Measurements from ENCODE around the gene UBR2. TPM values are rescaled to one million over a fixed set of nuclear protein-coding genes. Genes with fewer than 3 reads are reported as not detected.
A peak's percentile ranks its signal among the peaks of the same experiment; 100 is the strongest.

The UBR2 gene
- total and polyA plus RNA-seq, 9 of the 15 experiments (the other 6 are each of a cell fraction or from before 2014, with no cell fraction given): 9.1 to 38.9 (median 23.4) TPM

GRCh38 chr6:42522036-42522435 is 41.8 kb upstream of the UBR2 start:
- no peak for TF ChIP-seq ZKSCAN8 (CRISPR knock-in tag; IDR thresholded peaks at IDR 0.05)
- TF ChIP-seq KDM2B (CRISPR knock-in tag; IDR thresholded peaks at IDR 0.05): no peak
- no peak overlapping the region for H3K4me2 ChIP-seq (ENCODE audit: insufficient read depth, low read length)
- ChIA-PET POLR2A (interaction anchor here (1.1 to 2.2 kb wide), 3 partner anchors 13 to 210 kb away, joined by 3 to 9 read pairs (median 3); no protein-coding TSS in a partner anchor), CTCF (ENCODE audit: low intra/inter-chr PET ratio) (no interaction called here)
- H3K27me3 ChIP-seq (ENCODE audit: control insufficient read depth in 2 of 2, insufficient read depth in 2 of 2, low read length in 2 of 2): peaks cover 0 to 2% of the 10 kb centered on the region in 2 experiments; a peak in 2 of 5 replicates
- intact Hi-C loops (cut with micrococcal nuclease) (no loop called here), in situ Hi-C loops (cut with MboI) (no loop called here)
- H3K9ac ChIP-seq (ENCODE audit: insufficient read depth in 1 of 2, low read depth in 2 of 2, low read length in 2 of 2): no peak overlapping the region
- no peaks in the 10 kb centered on the region for H4K20me1 ChIP-seq (replicated peaks; ENCODE audit: control insufficient read depth, insufficient read depth, low read length)
- H3K79me2 ChIP-seq (ENCODE audit: control insufficient read depth, insufficient read depth, low read length): no peaks in the 10 kb centered on the region
- ATAC-seq (no peak), DNase-seq (ENCODE audit: extremely low read depth in 1 of 4, low spot score in 3 of 4) (no peak), FAIRE-seq (no peak)
- H3K9me1 ChIP-seq (ENCODE audit: control insufficient read depth, insufficient read depth, low read length): no peaks in the 10 kb centered on the region
- no peaks in the 10 kb centered on the region for H3K9me3 ChIP-seq (replicated peaks; ENCODE audit: control insufficient read depth, insufficient read depth, low read depth, low read length)
- WGBS (ENCODE audit: insufficient coverage, low coverage, missing lambda C conversion rate): 42% methylated on average over 2 of the region's 2 CpGs
- H3K4me3 ChIP-seq: no peak overlapping the region
- H3K36me3 ChIP-seq (ENCODE audit: control insufficient read depth, insufficient read depth, low read length): no peaks in the 10 kb centered on the region
- no peak overlapping the region for H3K27ac ChIP-seq (ENCODE audit: extremely low read depth, low read depth, low read length)
- no TSS peak for BruUV-seq (replicated peaks)
- no peak overlapping the region for H2AFZ ChIP-seq (ENCODE audit: low read depth, low read length)
- H3K4me1 ChIP-seq (replicated peaks in 1 of 2; ENCODE audit: control insufficient read depth in 2 of 2, insufficient read depth in 2 of 2, low read length in 2 of 2): peaks cover 0 to 8% of the 10 kb centered on the region in 2 experiments; a peak in 3 of 5 replicates

- ChIA-PET CTCF (ENCODE audit: low intra/inter-chr PET ratio) (interaction anchor here (0.5 kb wide), 1 partner anchor 429 kb away, joined by 4 read pairs; no protein-coding TSS in a partner anchor), POLR2A (interaction anchor here (0.7 to 1.2 kb wide), 2 partner anchors 24 kb away, joined by 3 read pairs; no protein-coding TSS in a partner anchor)
- Histone ChIP-seq H3K4me3 (no peak overlapping the region), H3K36me3 (ENCODE audit: control insufficient read depth, insufficient read depth, low read length) (no peaks in the 10 kb centered on the region), H3K27ac (ENCODE audit: extremely low read depth, low read depth, low read length) (no peak overlapping the region), H3K79me2 (ENCODE audit: control insufficient read depth, insufficient read depth, low read length) (no peaks in the 10 kb centered on the region), H3K9me1 (ENCODE audit: control insufficient read depth, insufficient read depth, low read length) (no peaks in the 10 kb centered on the region), H4K20me1 (replicated peaks; ENCODE audit: control insufficient read depth, insufficient read depth, low read length) (no peaks in the 10 kb centered on the region), H3K9ac (ENCODE audit: insufficient read depth in 1 of 2, low read depth in 2 of 2, low read length in 2 of 2) (peak overlapping the region in 1 of 2 experiments; percentile 63; a peak in 1 of 4 replicates), H3K4me1 (replicated peaks in 1 of 2; ENCODE audit: control insufficient read depth in 2 of 2, insufficient read depth in 2 of 2, low read length in 2 of 2) (peaks cover 0 to 8% of the 10 kb centered on the region in 2 experiments; a peak in 3 of 5 replicates), H3K4me2 (ENCODE audit: insufficient read depth, low read length) (no peak overlapping the region), H2AFZ (ENCODE audit: low read depth, low read length) (peak overlapping the region; percentile 1; the same call in 1 of the 2 replicates), H3K9me3 (replicated peaks; ENCODE audit: control insufficient read depth, insufficient read depth, low read depth, low read length) (no peaks in the 10 kb centered on the region), H3K27me3 (ENCODE audit: control insufficient read depth in 2 of 2, insufficient read depth in 2 of 2, low read length in 2 of 2) (peaks cover 0 to 2% of the 10 kb centered on the region in 2 experiments; a peak in 2 of 5 replicates)
- in situ Hi-C loops (cut with MboI) (no loop called here), intact Hi-C loops (cut with micrococcal nuclease) (no loop called here)
- DNase-seq (ENCODE audit: extremely low read depth in 1 of 4, low spot score in 3 of 4): no peak
- peak; percentile 11 for FAIRE-seq
- TF ChIP-seq FOXP1 (CRISPR knock-in tag; IDR thresholded peaks at IDR 0.05) (no peak), DPF2 (IDR thresholded peaks at IDR 0.05) (no peak), TFAP4 (CRISPR knock-in tag; IDR thresholded peaks at IDR 0.05; ENCODE audit: borderline replicate concordance) (no peak), SMARCA5 (IDR thresholded peaks at IDR 0.05) (no peak)
- ATAC-seq: peak; percentile 71; the same call in 2 of the 3 replicates
- 24% methylated on average over 8 of the region's 8 CpGs for WGBS (ENCODE audit: insufficient coverage, low coverage, missing lambda C conversion rate)
- no TSS peak for BruUV-seq (replicated peaks)
Observed at GRCh38 chr6:42522942-42523814, 40.7 kb upstream of the UBR2 start.
